Kidney glomerular epithelial cell (primary cell): ENCODE measurements around the gene DTX3L.

Experiments used
- DNase-seq: peaks from one replicate; lab custom pipeline; 2025; lab: John Stamatoyannopoulos, UW

Gene DTX3L

GRCh38 chr3:122606330-122606729, 42.2 kb downstream of the DTX3L start:
- DNase-seq, result no peak

GRCh38 chr3:122608916-122609315, 44.8 kb downstream of the DTX3L start:
- DNase-seq, result no peak

- peak; percentile 83 for DNase-seq
These were observed 45.8 kb downstream of the DTX3L start for GRCh38 chr3:122609798-122610559.

GRCh38 chr3:122612696-122613095, 48.6 kb downstream of the DTX3L start:
- no peak for DNase-seq

GRCh38 chr3:122615303-122615702, 51.2 kb downstream of the DTX3L start:
- DNase-seq, result no peak

GRCh38 chr3:122618614-122619013, 54.5 kb downstream of the DTX3L start:
- no peak for DNase-seq

- no peak for DNase-seq
These were observed 54.9 kb downstream of the DTX3L start for GRCh38 chr3:122619040-122619439.

- DNase-seq, result no peak
These were observed 56.3 kb downstream of the DTX3L start for GRCh38 chr3:122620399-122620798.

- DNase-seq, result no peak
These were observed 57.0 kb downstream of the DTX3L start for GRCh38 chr3:122621112-122621511.

- DNase-seq, result no peak
These were observed 59.1 kb downstream of the DTX3L start for GRCh38 chr3:122623031-122623829.
